Measurements from ENCODE around the gene IL4R.

Gene IL4R

DNA sequence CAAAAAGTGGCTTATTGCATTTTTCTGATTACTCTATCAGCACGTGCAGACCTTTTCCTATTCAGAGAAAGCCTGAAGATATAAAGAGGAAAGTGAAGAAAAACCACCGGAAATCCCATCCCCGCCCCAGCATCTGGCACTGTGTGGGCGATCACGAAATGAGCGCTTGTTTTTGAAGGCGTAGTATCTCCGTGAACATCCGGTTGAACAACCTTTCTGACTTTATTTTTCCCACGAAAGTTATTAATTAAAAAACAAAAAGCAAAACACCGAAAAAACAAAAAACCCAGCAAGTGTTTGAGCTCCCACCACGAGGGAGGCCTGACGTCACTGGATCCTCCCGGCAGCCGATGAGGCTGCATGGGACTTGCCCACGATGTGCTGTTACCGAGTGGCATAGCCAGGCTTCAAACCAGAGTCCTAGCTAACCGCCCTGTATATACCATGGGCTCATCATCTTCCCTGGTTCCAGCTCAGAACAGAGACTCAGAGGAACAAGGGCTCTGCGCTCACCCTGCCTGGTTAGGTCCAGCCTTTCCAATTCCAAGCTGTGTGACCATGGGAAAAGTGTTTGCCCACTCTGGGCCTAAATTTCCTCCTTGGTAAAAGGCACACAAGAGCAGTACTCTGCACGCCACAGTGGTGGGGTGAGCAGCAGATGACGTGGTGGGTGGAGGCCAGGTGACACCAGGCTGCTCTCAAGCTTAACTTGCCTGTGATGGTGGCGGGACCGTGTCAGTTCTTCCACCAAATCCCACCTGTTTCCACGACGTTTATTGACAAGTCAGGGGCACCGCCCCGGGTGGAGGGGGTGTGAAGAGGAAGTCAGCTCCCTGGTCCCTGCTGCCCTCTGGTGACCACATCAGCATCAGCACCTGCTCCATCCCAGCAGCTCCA, 53.9 kb downstream of the IL4R start:
- no peaks in the 10 kb centered on the region for H3K27me3 Mint-ChIP-seq
- peak overlapping the region; percentile 62 for H3K4me3 Mint-ChIP-seq
- H3K27ac Mint-ChIP-seq, result peak overlapping the region; percentile 82
- H3K4me1 Mint-ChIP-seq (ENCODE audit: low read depth), result peaks cover 53% of the 10 kb centered on the region
- intact Hi-C loops (cut with micrococcal nuclease), result loop anchor here (1.0 to 5.0 kb wide), 4 partner anchors 89 to 210 kb away; no protein-coding TSS in a partner anchor
- H3K36me3 Mint-ChIP-seq (ENCODE audit: low read depth), result peaks cover 31% of the 10 kb centered on the region
- peaks cover 13% of the 10 kb centered on the region for H3K9me3 Mint-ChIP-seq

DNA sequence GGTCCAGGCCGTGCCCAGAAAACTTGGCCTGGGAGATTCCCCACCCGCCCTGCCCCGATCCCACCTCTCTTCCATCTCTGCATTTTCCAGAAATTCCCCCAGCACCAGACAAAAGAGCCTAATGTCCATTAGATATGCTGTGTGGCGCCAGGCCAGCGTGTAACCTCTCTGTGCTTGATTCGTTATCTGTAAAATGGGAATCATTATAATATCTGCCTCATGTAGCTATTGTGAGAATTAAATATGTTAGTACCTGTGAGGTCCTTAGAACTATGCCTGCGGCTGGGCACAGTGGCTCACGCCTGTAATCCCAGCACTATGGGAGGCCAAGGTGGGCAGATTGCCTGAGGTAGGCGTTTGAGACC, 54.6 kb downstream of the IL4R start:
- Mint-ChIP-seq H3K4me1 (ENCODE audit: low read depth) (peaks cover 51% of the 10 kb centered on the region), H3K27ac (peak overlapping the region; percentile 82), H3K4me3 (no peak overlapping the region), H3K36me3 (ENCODE audit: low read depth) (peaks cover 25% of the 10 kb centered on the region), H3K9me3 (peaks cover 13% of the 10 kb centered on the region), H3K27me3 (no peaks in the 10 kb centered on the region)
- intact Hi-C loops (cut with micrococcal nuclease), result loop anchor here (1.0 to 5.0 kb wide), 4 partner anchors 88 to 211 kb away; no protein-coding TSS in a partner anchor

DNA sequence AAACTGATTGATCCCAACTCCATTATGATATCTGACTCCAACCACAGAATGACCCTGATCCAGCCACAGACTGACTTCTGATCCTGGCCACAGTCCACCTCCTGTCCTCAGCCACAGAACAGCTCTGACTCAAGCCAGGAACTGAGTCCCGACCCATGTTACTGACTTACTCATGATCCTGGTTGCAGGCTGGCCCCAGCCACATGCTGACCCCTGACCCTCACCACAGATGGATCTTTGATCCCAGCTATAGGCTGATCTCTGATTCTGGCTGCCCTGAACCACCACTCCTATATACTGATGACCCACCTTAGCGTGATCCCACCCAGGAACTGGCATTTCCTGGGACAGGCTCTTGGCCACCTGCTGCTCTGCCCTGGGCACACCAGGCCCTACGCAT, 56.0 kb downstream of the IL4R start:
- H3K27me3 Mint-ChIP-seq, result no peaks in the 10 kb centered on the region
- H3K9me3 Mint-ChIP-seq, result peaks cover 13% of the 10 kb centered on the region
- peaks cover 37% of the 10 kb centered on the region for H3K4me1 Mint-ChIP-seq (ENCODE audit: low read depth)
- peak overlapping the region; percentile 79 for H3K27ac Mint-ChIP-seq
- H3K36me3 Mint-ChIP-seq (ENCODE audit: low read depth), result peaks cover 10% of the 10 kb centered on the region
- intact Hi-C loops (cut with micrococcal nuclease), result loop anchor here (2.0 to 5.0 kb wide), 2 partner anchors 87 to 213 kb away; no protein-coding TSS in a partner anchor
- H3K4me3 Mint-ChIP-seq, result no peak overlapping the region

DNA sequence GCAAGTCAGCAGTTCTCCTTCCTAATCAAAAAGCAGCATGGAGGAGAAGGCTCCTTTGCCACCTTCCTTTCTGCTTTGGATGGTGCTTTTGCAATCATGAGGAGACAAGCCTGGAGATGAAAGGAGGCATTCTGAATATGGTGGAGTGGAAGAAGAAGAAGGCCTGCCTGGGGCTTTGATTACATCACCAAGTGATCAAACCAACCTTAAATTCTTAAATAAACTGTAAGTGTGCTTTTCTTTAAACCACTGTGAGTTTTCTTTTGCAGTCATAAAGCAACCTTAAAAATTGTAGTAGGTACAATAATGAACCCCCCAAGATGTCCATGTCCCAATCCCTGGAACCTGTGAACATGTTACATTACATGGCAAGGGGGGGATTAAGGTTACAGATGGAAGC, 56.5 kb downstream of the IL4R start:
- Mint-ChIP-seq H3K27me3 (no peaks in the 10 kb centered on the region), H3K4me1 (ENCODE audit: low read depth) (peaks cover 35% of the 10 kb centered on the region), H3K4me3 (no peak overlapping the region), H3K9me3 (peaks cover 13% of the 10 kb centered on the region), H3K36me3 (ENCODE audit: low read depth) (peaks cover 9% of the 10 kb centered on the region), H3K27ac (peak overlapping the region; percentile 79)
- intact Hi-C loops (cut with micrococcal nuclease), result no loop called here

DNA sequence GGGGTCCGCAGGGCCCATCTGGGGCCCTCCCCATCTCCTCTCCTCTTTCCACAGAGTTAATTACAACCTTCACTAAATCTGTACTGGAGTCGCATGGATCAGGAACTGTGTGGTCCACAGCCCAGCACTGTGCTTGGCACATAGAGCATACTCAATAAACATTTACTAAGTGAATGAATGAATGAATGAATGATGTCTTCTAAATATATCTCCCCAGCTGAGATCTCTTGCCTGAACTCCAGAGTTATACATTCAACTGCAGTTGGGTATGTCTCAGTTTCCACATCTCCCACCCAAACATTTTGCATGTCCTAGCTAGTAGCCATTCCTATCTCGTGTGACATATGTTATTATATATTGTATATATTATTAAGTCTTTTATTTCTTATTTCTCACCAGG, 59.5 kb downstream of the IL4R start:
- H3K4me3 Mint-ChIP-seq, result no peak overlapping the region
- H3K36me3 Mint-ChIP-seq (ENCODE audit: low read depth), result peaks cover 9% of the 10 kb centered on the region
- H3K9me3 Mint-ChIP-seq, result peaks cover 13% of the 10 kb centered on the region
- no peaks in the 10 kb centered on the region for H3K27me3 Mint-ChIP-seq
- intact Hi-C loops (cut with micrococcal nuclease), result no loop called here
- no peak overlapping the region for H3K27ac Mint-ChIP-seq
- peaks cover 39% of the 10 kb centered on the region for H3K4me1 Mint-ChIP-seq (ENCODE audit: low read depth)

DNA sequence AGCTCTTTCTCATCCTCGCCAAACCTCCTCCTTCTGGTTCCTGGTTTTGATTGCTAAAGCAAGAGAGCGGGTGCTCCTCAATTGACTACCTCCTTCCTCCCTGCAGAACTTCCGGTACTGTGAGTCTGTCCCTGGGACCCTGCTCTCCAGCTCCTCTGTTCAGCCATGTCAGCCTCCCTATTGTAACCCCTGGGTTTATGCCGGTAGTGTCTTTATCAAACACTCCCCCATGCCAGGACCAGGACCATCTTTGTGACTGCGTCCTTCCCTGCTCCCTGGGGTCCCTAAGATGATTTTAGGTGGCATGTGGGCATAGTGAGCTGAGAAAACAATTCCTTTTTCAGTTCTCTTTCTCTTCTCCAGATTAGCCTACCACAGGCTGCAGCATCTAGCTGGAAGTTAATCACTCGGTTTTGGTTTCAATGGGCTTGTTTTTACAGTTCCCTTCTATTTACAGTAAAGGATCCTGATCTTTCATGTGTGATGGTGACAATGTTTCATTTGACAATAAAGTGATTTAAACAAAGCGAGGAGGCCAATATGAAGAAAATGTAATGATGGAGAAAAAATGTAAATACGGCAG, 60.5 kb downstream of the IL4R start:
- H3K4me3 Mint-ChIP-seq, result no peak overlapping the region
- peaks cover 47% of the 10 kb centered on the region for H3K4me1 Mint-ChIP-seq (ENCODE audit: low read depth)
- peaks cover 13% of the 10 kb centered on the region for H3K9me3 Mint-ChIP-seq
- no peaks in the 10 kb centered on the region for H3K27me3 Mint-ChIP-seq
- H3K27ac Mint-ChIP-seq, result no peak overlapping the region
- intact Hi-C loops (cut with micrococcal nuclease), result no loop called here
- peaks cover 9% of the 10 kb centered on the region for H3K36me3 Mint-ChIP-seq (ENCODE audit: low read depth)

DNA sequence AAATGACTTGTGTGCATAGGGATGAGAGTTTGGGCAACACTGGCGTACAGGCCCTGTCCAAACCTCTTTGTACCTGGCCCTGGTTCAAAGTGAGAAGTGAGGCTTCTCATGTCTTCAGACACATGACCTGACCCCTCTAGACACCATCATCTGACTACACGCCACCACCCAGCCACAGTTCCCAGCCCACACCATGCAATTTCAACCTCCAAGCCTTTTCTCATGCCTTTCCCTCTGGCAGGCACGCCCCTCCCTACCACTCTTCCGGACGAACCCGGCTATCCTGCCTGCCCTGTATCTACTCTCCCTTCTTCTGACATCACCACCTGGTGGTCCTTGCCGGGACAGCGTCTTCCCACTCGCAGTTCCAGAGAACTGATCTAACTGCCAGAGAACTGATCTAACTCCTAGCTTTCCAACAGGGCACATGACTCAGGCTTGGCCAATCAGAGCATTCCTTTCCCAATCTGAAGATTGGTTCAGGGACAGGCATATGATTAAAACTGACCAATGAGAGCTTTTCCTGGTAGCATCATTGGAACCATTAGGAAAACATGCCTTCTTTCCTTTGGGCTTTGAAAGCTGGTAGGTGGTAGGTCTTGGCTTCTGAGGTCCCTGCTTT, 61.1 kb downstream of the IL4R start:
- intact Hi-C loops (cut with micrococcal nuclease), result loop anchor here (1.0 to 5.0 kb wide), 2 partner anchors 8 to 47 kb away; no protein-coding TSS in a partner anchor
- Mint-ChIP-seq H3K36me3 (ENCODE audit: low read depth) (peaks cover 7% of the 10 kb centered on the region), H3K9me3 (peaks cover 9% of the 10 kb centered on the region), H3K27ac (no peak overlapping the region), H3K4me3 (no peak overlapping the region), H3K27me3 (no peaks in the 10 kb centered on the region), H3K4me1 (ENCODE audit: low read depth) (peaks cover 48% of the 10 kb centered on the region)

DNA sequence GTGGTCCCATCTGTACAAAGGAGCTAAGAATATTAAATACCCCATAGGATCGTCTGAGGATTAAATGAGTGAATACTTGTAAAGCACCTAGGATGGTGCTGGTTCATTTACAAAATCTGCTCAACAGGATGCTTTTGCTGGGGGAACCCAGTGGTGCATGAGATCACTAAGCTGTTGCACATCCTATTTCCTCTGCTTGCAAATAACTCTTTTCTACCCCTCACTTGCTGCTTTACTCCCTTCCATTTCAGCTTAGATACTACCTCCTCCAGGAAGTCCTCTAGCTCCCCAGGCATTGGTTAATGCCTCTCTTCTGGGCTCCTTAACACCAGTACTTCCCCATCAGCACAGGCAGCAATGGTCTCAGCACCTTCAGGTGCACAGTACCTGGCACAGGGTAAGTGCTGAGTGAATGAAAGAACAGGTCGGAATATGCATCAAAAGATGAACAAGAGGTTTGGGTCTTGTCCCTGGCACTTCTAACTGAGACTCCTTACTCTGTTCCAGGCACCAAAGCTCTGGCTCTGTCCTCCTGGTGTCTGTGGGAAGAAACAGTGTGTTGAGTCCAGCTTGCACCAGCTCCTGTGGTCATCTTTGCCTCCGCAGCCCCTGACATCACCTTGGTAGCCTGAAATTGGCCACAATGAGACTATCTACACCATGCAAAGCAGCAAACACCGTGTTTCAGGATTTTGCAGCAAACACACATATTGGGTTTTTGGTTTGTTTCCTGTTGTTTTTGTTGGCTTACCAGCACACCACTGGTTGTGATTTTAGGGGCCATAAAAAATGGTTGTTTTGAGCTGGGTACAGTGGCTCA, 64.1 kb downstream of the IL4R start:
- Mint-ChIP-seq H3K4me1 (ENCODE audit: low read depth) (peaks cover 66% of the 10 kb centered on the region), H3K9me3 (no peaks in the 10 kb centered on the region)
- intact Hi-C loops (cut with micrococcal nuclease), result loop anchor here (5.0 kb wide), 1 partner anchor 44 kb away; no protein-coding TSS in a partner anchor

DNA sequence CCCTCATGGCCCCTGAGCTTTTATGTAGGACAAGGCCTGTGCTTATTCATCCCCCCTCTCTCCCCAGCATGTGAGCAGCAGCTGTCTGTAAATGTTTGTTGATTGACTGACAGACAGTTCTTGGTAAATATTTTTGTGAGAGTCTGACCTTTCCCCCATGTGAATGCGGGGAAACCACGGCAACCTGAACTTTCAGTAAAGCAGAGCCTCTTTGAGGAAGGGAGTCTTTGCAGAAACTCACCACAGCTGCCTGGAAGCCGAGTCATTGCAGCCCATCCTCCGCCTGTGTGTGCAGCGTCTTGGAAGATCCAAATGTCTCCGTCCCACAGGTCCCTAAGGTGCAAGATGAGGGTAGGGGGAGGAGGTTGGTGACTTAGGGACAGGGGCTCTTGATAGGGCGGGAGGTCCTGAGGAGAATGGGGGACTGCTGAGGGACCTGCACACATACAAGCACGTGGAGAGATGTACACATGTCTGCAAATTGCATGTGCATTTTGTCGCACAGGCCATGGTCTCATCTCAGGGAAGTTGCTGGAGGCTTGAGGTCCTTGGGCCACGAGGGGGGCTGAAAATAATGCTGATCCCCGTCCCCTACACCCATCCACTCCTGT, 65.2 kb downstream of the IL4R start:
- intact Hi-C loops (cut with micrococcal nuclease), result loop anchor here (5.0 kb wide), 1 partner anchor 43 kb away; no protein-coding TSS in a partner anchor
- peak overlapping the region; percentile 48 for H3K4me3 Mint-ChIP-seq
- H3K27ac Mint-ChIP-seq, result peak overlapping the region; percentile 97

More for the DNA sequence above, 64.1 kb downstream of the IL4R start:
- Mint-ChIP-seq H3K4me3 (no peak overlapping the region), H3K27me3 (no peaks in the 10 kb centered on the region), H3K36me3 (ENCODE audit: low read depth) (no peaks in the 10 kb centered on the region), H3K27ac (peak overlapping the region; percentile 97)

DNA sequence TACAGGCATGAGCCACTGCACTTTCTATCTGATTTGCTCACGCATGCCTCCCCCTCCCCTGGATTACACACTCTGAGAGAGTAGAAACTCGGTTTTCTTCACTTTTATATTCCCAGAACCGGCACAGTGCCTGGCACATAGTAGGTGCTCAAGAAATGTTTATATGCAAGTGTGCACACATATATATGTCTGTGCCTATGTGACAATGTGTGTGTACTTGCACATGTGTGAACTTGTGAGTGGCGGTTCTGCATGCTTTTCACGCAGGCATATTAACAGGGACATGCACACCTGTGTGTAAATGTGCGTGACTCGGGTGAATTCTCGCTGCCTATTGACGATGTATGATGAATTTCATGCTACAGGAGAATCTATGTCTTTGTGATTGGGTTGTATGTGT, 66.1 kb downstream of the IL4R start:
- intact Hi-C loops (cut with micrococcal nuclease), result loop anchor here (5.0 kb wide), 1 partner anchor 42 kb away; no protein-coding TSS in a partner anchor
- Mint-ChIP-seq H3K4me3 (no peak overlapping the region), H3K9me3 (no peaks in the 10 kb centered on the region), H3K27ac (peak overlapping the region; percentile 97), H3K36me3 (ENCODE audit: low read depth) (peaks cover 5% of the 10 kb centered on the region), H3K4me1 (ENCODE audit: low read depth) (peaks cover 86% of the 10 kb centered on the region), H3K27me3 (no peaks in the 10 kb centered on the region)

More for the DNA sequence above, 65.2 kb downstream of the IL4R start:
- Mint-ChIP-seq H3K4me1 (ENCODE audit: low read depth) (peaks cover 77% of the 10 kb centered on the region), H3K9me3 (no peaks in the 10 kb centered on the region), H3K27me3 (no peaks in the 10 kb centered on the region), H3K36me3 (ENCODE audit: low read depth) (no peaks in the 10 kb centered on the region)

DNA sequence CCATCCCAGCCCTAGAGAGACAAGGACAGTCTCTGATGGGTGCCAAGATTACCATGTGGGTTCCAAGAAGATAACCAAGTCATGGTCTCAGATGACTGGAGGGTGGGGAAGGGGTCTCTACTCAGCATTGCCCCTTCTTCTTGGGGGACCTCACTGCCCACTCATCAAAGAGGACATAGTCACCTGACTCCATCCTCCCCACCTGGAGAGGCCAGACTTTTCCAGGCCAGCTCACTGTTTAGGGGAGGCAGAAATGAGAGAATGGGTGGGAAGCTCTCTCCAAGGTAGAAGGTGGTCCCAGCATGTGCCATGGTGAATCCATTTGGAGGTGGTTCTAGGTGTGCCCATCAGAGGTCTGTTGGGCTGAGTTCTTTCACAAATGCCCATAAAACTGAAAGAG, 67.5 kb downstream of the IL4R start:
- intact Hi-C loops (cut with micrococcal nuclease), result no loop called here
- peaks cover 97% of the 10 kb centered on the region for H3K4me1 Mint-ChIP-seq (ENCODE audit: low read depth)
- no peaks in the 10 kb centered on the region for H3K9me3 Mint-ChIP-seq
- no peaks in the 10 kb centered on the region for H3K27me3 Mint-ChIP-seq
- peak overlapping the region; percentile 97 for H3K27ac Mint-ChIP-seq
- peaks cover 5% of the 10 kb centered on the region for H3K36me3 Mint-ChIP-seq (ENCODE audit: low read depth)
- no peak overlapping the region for H3K4me3 Mint-ChIP-seq

DNA sequence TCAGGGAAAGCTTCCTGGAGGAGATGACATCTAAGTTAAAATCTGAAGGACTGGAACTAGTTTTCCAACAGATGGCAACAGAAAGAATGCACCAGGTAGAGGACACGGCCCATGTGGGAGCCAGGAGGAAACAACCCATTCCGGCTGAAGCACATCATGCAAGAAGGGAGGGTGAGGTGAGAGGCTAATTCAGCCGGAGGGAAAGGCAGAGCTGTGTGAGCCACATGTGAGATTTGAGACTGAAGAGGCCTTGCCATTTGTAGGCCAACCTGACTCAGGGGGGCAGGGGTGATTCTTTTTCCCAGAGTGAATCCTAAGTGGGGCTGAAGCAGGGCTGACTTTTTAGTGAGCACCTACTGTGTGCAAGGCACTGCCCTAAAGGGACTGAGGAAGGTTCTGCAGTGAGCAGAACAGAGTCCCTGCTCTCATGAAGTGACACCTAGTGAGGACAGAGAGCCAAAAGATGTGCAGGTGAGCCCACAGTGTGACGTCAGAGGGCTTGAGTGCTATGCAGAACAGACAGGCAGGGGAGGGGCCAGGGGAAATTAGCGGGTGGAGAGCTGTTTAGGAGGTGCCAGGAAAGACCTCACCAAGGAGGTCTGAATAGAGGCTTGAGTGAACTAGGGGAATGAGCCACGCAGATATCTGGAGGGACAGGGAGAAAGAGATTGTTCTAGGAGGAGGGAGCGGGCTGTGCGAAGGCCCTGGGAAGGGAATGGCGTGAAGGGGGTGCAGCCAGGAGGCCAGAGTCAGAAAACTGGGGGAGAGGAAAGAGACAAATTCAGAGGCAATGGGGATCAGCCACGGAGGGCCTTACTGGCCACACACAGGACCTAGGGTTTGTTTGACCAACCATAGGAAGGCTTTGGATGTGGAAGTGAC, 68.4 kb downstream of the IL4R start:
- no peaks in the 10 kb centered on the region for H3K9me3 Mint-ChIP-seq
- H3K27ac Mint-ChIP-seq, result peak overlapping the region; percentile 97
- H3K4me3 Mint-ChIP-seq, result peak overlapping the region; percentile 14
- peaks cover 97% of the 10 kb centered on the region for H3K4me1 Mint-ChIP-seq (ENCODE audit: low read depth)
- intact Hi-C loops (cut with micrococcal nuclease), result no loop called here
- no peaks in the 10 kb centered on the region for H3K27me3 Mint-ChIP-seq
- peaks cover 12% of the 10 kb centered on the region for H3K36me3 Mint-ChIP-seq (ENCODE audit: low read depth)

Data from dendritic cell treated with granulocyte-macrophage colony-stimulating factor and Interleukin-4, amounts not matched to agents 40 ng/mL and 50 ng/mL, for 4 days (primary cell).